Pons (tissue), 1 donor: ENCODE data around the gene CLDN6.
A peak's percentile ranks its signal among the peaks of the same experiment; 100 is the strongest.

Source experiments
- DNase-seq: peaks from one replicate; pipeline ENCODE4 v3.0.0-alpha.2; 2016; ENCODE audit warnings: low spot score

Gene CLDN6

DNA sequence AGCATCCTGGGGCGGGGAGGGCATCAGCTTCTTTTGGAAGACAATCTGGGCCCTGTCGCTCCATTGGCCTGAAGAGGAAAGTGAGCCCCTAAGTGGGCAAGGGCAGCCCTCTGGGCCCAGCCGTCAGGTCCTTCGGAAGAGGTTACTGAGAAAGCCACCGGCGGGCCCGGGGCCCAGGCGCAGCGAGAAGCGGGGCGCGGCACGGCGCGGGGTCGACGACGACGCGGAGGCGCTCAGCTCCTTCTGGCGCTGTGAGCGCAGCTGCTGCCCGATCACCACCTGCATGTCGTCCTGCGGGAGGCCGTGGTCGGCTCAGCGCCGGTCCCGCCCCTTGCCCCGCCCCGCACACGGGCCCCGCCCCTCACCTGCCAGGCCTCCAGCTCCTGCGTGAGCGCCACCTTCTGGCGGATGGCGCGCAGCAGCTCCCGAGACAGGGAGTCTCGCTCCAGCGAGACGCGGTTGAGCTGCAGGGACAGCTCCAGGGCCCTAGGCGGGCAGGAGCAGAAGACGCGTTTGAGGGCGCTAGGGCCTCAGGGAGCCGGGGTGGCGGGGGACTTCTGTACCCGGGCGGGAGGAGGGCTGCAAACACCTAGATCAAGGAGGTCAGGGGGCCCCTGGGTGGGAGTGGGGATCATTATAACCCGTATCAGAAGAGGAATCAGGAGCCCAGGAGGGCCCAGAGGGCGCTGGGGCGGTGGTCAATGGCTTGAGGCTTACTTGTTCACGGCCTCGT, 10.2 kb upstream of the CLDN6 start:
- DNase-seq, result peak; percentile 43

DNA sequence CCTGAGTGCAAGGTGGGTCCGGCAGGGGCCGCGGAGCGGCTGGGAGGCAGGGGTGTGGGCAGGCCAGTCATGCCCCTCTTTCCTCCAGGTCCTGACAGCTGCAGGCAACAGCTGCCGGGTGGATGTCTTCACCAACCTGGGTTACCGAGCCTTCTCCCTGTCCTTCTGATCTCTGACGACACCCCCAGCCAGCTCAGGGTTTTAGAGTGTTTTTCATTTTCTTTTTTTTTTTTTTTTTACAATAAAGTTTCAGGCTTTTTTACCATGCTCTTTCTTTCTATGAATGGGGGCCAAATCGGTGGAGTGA, 9.5 kb upstream of the CLDN6 start:
- no peak for DNase-seq

DNA sequence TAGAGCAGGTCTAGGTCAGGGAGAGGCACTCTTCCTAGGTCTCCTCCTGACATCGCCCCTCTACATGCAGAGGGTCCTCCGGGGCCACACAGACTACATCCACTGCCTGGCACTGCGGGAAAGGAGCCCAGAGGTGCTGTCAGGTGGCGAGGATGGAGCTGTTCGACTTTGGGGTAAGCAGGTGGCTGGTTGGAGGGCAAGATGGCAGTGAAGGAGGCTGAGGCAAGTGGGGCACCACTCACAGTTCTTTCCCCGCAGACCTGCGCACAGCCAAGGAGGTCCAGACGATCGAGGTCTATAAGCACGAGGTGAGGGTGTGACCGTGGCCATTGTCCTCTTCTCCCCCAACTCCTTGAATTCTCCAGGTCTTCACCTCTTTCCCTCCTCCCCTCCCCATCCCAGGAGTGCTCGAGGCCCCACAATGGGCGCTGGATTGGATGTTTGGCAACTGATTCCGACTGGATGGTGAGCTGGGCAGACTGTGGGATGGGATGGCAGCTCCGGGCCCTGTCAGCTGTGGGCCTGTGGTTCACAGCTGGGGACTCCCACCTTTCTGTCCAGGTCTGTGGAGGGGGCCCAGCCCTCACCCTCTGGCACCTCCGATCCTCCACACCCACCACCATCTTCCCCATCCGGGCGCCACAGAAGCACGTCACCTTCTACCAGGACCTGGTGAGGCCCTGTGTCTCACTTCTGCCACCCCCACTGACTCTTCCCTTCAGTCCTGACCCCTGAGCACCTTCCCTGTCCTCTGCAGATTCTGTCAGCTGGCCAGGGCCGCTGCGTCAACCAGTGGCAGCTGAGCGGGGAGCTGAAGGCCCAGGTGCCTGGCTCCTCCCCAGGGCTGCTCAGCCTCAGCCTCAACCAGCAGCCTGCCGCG, 8.9 kb upstream of the CLDN6 start:
- no peak for DNase-seq

DNA sequence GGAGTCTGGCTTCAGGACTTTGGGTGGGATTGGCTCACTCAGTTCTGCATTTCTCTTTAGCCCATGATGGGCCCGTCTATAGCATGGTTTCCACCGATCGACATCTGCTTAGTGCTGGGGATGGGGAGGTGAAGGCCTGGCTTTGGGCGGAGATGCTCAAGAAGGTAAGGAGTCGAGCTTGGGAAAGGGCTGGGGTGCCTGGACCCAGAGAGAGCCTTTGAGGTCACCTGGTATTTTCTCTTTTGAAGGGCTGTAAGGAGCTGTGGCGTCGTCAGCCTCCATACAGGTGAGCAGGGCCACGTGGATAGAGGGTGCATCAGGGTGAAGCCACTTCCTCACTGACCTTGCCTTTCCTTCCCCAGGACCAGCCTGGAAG, 8.0 kb upstream of the CLDN6 start:
- DNase-seq, result no peak

DNA sequence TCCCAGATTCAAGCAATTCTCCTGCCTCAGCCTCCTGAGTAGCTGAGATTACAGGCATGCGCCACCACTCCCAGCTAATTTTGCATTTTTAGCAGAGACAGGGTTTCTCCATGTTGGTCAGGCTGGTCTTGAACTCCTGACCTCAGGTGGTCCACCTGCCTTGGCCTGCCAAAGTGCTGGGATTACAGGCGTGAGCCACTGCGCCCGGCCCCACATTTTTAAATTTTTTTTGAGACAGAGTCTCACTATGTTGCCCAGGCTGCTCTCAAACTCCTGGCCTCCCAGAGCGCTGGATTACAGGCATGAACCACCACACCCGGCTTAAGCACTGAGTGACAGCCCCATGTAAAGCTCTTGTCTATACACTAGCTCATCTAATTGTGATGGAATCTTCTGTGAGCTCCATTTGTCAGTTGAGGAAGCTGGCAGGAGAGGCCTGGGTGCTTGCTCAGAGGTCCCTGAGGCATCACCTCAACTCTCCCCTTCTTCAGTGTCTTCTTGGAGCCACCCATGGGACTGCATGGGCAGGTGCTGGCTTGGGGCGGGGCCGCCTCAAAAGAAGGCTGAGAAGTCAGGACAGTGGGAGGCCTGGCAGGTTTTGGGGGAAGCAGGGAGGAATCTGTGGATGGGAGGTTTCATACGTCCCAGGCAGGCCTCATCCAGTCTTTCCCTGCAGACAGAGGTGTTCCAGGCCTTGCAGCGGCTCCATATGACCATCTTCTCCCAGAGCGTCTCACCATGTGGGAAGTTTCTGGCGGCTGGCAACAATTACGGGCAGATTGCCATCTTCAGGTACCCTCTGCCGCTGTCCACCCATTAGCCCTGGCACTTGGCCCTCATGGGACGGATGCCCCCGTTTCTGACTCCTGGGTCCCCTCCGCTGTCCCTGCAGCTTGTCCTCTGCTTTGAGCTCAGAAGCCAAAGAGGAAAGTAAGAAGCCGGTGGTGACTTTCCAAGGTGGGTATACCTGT, 7.3 kb upstream of the CLDN6 start:
- DNase-seq, result no peak

DNA sequence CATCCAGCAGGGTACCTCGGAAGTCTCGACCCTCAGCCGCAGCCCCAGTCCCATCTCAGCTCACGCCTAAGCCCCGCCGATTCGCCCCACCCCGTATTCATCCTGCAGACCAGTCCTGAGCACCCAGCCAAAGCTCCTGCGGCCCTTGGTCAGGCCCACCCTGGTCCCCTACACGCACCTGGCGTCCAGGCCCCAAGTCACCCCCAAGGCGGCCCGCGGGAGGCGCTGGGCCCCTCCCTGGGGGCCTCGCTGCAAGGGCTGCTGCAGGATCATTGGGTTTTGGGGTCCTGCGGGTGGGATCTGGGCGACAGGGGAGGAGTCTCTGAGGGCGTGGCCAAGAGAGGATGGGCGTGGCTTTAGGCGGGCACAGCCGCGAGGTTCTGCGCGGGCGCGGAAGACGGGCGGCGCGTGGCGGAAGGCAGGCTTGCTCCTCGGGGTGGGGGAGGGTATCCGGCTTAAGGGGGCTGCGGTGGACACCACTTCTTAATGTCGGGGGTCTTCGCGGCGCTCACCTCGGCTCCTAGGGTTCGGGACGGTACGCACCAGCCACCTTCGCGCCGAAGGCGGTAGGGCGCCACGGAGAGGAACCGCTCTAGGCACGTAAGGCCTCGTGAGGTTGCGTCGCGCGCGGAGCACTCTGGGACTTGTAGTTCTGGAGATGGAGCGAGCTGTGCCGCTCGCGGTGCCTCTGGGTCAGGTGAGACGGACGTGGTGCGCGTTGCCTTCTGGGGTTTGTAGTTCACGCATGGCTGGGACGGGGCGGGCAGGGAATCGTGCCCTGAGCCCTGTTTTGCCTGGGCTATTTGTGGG, 5.9 kb upstream of the CLDN6 start, which contains the start of the genes HCFC1R1 and THOC6:
Gene HCFC1R1, minus strand, starts transcription at position 274 of the 810 bp plus-strand sequence. Its CDS starts 1 bp downstream, at position 273.
Gene THOC6, plus strand, starts transcription at position 367 of the 810 bp plus-strand sequence. Its CDS starts 292 bp downstream, at position 659.
- peak; percentile 96 for DNase-seq

DNA sequence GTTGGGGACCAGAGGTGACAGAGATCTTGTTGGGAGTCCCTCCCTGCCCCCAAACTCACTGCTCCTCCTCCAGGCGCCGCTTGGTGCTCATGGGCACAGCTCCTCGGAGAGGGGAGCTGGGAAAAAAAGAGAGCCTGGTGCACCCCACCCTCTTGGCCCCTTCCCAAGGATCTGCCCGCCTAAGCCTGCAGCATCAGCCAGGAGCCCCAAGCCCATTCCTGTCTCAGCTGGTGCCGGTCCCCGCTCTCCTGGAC, 5.4 kb upstream of the CLDN6 start:
- DNase-seq, result peak; percentile 40

DNA sequence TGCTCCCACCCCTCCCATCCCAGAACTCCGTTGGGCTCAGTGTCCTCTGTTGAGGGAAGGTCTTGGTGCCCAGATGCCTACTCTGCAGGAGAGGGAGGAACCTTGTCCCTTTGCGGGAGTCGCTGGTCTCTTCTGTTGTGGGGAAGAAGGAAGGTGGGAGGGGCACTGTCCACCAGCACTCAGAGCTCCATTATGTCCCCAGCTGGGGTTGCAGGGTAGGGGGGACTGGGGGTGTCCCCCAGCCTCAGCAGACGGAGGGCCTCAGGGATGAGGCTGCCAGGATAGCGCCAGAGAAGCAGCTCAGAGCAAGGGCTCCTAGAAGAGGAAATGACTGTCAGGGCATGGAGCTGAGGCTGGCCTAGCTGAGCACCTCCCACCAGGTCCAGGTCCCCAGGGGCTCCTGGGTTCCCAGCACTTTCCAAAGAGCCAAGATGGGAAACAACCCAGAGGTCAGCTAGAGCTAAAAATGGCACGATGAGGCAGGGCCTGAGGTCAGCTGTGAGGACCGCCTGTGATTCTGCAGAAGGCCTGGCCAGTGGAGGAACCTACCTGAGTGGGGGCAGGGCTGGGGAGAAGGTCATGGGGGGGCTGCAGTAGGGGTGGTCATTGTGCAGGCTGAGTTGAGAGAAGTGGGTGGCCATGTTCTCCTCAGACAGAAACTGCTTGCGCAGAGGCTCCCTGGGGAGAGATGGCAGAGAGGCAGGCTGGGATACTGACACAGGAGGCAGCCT, 4.9 kb upstream of the CLDN6 start:
- no peak for DNase-seq

DNA sequence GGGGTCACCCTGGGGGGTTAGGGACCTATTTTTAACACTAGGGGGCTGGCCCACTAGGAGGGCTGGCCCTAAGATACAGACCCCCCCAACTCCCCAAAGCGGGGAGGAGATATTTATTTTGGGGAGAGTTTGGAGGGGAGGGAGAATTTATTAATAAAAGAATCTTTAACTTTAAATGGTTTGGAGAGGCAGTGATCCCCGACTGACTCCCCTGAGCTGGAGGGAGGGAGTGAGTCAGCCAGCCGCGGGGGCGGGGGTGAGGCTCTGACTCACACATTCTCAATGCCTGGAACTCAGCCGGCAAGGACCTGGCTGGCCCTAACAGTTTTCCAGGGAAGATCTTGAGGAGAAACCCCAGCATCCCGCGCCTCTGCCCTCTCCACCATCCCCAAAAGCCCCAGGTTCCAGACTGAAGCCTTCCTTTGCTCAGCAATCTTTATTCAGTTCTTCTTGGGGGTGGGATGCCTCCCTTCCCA, 4.3 kb upstream of the CLDN6 start:
- DNase-seq, result peak; percentile 64

DNA sequence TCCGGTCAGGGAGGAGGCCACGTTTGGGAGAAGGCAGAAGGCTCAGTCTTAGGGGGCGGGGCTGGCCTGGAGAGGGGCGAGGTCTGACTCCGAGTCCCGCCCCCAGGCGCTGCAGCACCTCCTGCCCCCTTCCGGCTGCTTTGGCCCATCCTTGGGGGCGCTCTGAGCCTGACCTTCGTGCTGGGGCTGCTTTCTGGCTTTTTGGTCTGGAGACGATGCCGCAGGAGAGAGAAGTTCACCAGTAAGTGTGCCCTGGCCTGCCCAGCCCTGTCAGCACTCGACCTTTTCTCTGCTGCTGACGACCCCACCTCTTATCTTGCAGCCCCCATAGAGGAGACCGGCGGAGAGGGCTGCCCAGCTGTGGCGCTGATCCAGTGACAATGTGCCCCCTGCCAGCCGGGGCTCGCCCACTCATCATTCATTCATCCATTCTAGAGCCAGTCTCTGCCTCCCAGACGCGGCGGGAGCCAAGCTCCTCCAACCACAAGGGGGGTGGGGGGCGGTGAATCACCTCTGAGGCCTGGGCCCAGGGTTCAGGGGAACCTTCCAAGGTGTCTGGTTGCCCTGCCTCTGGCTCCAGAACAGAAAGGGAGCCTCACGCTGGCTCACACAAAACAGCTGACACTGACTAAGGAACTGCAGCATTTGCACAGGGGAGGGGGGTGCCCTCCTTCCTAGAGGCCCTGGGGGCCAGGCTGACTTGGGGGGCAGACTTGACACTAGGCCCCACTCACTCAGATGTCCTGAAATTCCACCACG, 3.6 kb upstream of the CLDN6 start:
- DNase-seq, result peak; percentile 31

DNA sequence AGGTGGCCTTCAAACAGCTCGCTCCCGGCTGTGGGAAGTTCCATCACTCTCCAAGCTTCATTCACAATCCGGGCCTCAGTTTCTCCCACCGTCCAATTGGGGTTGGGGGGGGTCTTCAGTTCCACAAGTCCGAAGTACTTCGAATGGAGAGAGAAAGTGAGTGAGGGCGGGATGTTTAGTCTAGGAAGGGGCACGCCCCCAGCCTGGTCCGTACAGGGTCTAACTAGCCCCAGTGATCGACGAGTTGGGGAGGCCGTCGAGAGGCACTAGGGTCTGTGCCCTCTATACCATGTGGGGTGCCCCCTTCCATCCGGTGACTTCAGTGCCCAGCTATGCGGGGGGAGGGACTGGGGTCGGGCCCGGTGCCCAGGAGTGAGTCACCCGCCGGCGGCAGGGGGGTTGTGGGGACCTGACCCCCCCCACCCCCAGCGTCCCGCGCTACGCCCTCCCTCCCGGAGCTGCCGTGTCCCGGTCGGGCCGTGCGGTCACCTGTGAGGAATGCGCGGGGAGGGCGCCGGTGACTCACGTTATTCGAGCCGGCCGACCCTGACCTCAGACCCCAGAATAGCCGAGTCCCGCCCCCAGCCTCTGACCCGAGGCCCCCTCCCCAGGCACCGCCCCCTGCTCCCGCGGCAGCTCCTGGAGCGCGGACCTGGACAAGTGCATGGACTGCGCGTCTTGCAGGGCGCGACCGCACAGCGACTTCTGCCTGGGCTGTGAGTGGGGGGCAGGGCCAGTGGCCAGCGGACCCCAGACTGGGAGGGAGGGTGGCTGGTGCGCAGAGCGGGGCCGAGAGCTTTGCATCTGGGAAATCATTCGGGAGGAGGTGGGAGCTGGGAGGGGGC, 2.8 kb upstream of the CLDN6 start:
- no peak for DNase-seq

DNA sequence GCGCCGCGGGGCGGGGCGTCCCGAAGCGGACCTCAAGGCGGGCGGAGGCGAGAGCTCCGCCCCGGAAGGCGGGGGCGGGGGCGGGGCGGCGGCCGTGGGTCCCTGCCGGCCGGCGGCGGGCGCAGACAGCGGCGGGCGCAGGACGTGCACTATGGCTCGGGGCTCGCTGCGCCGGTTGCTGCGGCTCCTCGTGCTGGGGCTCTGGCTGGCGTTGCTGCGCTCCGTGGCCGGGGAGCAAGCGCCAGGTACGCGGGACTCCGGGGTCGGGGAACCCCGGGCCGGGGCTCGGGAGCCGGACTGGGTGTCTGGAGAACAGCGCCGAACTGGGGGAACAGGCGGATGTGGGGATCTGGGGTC, 2.2 kb upstream of the CLDN6 start, which contains the start of gene TNFRSF12A:
Gene TNFRSF12A, plus strand, starts transcription at position 122 of the 357 bp plus-strand sequence. Its CDS starts 30 bp downstream, at position 152.
- DNase-seq, result peak; percentile 61

DNA sequence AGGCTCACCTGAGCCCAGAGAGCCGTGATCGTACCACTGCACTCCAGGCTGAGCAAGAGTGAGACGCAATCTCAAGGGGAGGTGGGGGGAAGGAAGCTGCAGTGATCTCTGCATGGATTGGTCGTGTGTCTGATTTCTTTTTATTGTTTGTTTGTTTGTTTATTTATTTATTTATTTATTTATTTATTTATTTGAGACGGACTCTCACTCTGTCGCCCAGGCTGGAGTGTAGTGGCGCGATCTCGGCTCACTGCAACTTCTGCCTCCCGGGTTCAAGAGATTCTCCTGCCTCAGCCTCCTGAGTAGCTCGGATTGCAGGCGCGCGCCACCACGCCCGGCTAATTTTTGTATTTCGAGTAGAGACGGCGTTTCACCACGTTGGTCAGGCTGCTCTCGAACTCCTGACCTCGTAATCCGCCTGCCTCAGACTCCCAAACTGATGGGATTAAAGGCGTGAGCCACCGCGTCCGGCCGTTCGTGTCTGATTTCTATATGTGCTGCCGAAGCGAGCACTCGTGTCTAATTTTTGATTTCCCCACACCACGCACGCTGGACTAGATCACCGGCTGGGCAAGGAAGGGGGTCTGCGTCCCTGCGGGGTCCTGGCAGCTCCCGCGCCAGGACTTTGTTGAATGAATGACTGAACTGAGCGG, 1.7 kb upstream of the CLDN6 start:
- DNase-seq, result no peak

DNA sequence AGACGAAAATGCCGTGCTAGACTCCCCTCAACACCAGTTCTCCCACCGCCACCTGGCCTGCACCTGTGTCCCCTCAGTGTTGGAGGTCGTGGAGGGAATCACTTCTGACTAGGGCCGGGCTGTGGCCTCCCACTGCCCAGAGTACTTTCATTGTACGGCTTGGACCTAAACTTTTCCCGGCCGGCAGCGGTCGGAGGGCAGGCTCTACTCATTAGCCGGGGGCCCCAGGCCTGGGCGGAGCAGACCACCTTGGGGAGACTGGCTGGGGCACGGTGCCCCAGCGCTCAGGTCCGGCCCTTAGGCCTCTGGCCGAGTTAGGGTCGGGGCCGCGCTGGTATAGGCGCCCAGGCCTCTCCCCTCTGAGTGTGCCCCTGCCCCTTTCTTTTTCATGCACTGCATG, 639 bp downstream of the CLDN6 start:
- DNase-seq, result no peak

DNA sequence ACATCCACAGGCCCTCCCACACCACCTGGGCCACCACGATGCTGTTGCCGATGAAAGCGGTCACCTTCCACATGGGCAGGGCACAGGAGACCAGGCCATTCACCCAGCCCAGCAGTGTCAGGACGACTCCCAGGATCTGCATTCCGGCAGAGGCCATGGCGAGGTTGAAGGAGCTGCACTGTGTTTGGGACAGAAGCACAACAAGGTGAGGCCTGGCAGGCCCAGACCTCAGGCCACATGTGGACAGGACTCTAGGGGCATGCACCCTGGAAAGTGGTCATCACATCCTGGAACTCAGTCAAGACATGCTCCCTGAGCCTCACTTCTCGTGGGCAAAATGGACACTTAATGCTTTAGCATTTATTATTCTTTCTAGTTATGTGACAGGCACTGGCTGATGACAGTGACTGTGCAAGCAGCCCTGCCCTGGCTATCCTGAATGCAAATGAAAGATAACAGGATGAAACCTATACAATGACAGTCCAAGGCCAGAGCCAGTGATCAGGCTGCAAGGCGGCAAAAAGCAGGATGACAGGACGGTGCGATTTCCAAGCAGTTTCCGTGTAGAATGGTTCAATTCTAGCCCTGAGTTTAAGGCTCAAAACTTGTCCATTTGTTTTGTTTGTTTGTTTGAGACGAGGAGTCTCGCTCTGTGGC, 2.0 kb downstream of the CLDN6 start:
- DNase-seq, result no peak

DNA sequence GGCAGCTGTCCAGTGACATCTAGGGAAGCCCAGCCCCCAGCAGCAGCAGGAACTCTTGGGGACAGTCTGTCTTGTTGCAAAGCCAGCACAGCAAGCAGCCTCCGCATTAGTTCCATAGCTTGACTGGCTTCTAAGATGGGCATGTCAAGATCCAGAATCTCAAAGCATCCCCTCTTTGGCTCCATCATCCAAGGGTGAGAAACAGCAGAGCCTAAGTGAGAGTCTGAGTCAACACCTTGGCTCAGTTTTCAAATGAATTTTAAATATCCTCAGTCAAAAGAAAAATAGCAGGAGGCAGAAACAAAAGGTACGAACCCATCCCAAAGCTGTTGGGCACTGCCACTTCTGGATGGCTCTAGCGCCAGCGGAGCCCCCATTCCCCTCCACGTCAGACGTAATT, 3.0 kb downstream of the CLDN6 start:
- DNase-seq, result no peak

DNA sequence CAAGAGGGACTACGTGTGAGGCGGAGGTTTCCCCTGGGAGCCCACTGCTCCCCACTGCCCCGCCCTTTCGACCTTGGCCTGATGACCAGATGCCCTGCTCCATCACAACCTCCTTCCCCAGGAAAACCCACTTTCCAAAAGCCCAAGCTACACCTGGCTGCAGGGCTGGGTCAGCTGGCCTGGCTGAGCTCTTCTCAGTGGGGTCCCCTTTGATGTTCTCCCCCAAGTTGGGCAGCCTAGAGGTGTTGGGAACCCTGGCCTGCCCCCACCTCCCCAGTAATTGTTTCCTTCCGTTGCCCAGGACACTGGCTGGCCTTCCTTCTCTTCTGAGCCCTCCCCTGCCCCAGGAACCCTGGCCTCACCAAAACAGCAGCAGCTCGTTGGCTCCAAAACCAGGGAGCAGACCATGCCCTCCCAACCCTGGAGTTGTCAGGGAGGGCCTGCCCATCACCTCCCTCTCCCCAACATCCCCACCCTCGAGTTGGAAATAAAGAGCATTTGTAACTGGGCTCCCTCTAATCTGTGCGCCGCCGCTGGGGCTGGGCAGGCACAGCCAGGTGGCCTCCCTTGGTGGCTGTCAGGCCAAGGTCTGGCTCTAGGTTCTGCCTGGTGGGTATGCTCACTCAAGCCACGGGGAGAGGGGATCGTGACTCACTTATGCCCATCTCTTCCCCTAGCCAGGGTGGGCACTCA, 3.8 kb downstream of the CLDN6 start:
- no peak for DNase-seq
